Karpas-422 (cell line): ENCODE data around the gene SSBP3. TPM values are rescaled to one million over a fixed set of nuclear protein-coding genes. Genes with fewer than 3 reads are reported as not detected.
A peak's percentile ranks its signal among the peaks of the same experiment; 100 is the strongest.

ENCODE experiments used
- DNase-seq: peaks from one replicate; pipeline ENCODE4 v3.0.0-alpha.2; 2015
- H2AFZ ChIP-seq: fragments of 200-600 bp; sonication (generic); 2 replicates; pipeline ENCODE4 v1.6.1; 2014; ENCODE audit warnings: antibody characterized with exemption, low read length, mixed read lengths
- H3K27ac ChIP-seq: fragments of 200-600 bp; sonication (generic); 2 replicates; pipeline ENCODE4 v1.5.1; 2014; ENCODE audit warnings: mild to moderate bottlenecking, low read length, moderate library complexity
- H3K27me3 ChIP-seq: fragments of 200-600 bp; sonication (generic); 2 replicates; pipeline ENCODE4 v1.6.1; 2014; ENCODE audit warnings: low read length, mixed read lengths
- H3K36me3 ChIP-seq: fragments of 200-600 bp; sonication (generic); 2 replicates; pipeline ENCODE4 v1.6.1; 2014; ENCODE audit warnings: low read length, mixed read lengths; ENCODE audit not compliant: insufficient read depth
- H3K4me1 ChIP-seq: fragments of 200-600 bp; sonication (generic); 2 replicates; pipeline ENCODE4 v1.6.1; 2014; ENCODE audit warnings: mild to moderate bottlenecking, low read length, mixed read lengths
- H3K4me2 ChIP-seq: fragments of 200-600 bp; sonication (generic); 2 replicates; pipeline ENCODE4 v1.6.1; 2014; ENCODE audit warnings: low read length, low read depth, mild to moderate bottlenecking; ENCODE audit not compliant: poor library complexity, severe bottlenecking
- H3K4me3 ChIP-seq: fragments of 200-600 bp; sonication (generic); 2 replicates; pipeline ENCODE4 v1.5.1; 2014; ENCODE audit warnings: mild to moderate bottlenecking, antibody characterized with exemption, low read length, mixed read lengths
- H3K79me2 ChIP-seq: fragments of 200-600 bp; sonication (generic); 2 replicates; pipeline ENCODE4 v1.6.1; 2014; ENCODE audit warnings: mild to moderate bottlenecking, low read length, mixed read lengths
- H3K9ac ChIP-seq: fragments of 200-600 bp; sonication (generic); 2 replicates; pipeline ENCODE4 v1.6.0; 2014; ENCODE audit warnings: low read length
- H3K9me2 ChIP-seq: fragments of 200-600 bp; sonication (generic), shearing (Covaris generic); replicated peaks from 2 replicates; pipeline ENCODE4 v1.6.0; 2014; ENCODE audit warnings: mild to moderate bottlenecking, low read length, moderate library complexity; ENCODE audit not compliant: insufficient read depth
- H3K9me3 ChIP-seq: fragments of 300-700, 200-600 bp; sonication (generic); 2 replicates; pipeline ENCODE4 v1.6.1; 2014; ENCODE audit warnings: low read length, mixed read lengths
- H4K20me1 ChIP-seq: fragments of 200-600 bp; sonication (generic); 2 replicates; pipeline ENCODE4 v1.6.1; 2014; ENCODE audit warnings: mild to moderate bottlenecking, antibody characterized with exemption, low read length, low read depth; ENCODE audit not compliant: insufficient read depth
- total RNA-seq: library from RNA; depleted of rRNA; stranded (reverse); fragments of >200 nt; shearing (Covaris generic); gene quantifications from 2 replicates; pipeline ENCODE4 v1.2.3, GENCODE V29; 2014; ENCODE audit warnings: low replicate concordance

Gene SSBP3
- total RNA-seq, 1 experiment from 2014 or later = 4.7 TPM

DNA sequence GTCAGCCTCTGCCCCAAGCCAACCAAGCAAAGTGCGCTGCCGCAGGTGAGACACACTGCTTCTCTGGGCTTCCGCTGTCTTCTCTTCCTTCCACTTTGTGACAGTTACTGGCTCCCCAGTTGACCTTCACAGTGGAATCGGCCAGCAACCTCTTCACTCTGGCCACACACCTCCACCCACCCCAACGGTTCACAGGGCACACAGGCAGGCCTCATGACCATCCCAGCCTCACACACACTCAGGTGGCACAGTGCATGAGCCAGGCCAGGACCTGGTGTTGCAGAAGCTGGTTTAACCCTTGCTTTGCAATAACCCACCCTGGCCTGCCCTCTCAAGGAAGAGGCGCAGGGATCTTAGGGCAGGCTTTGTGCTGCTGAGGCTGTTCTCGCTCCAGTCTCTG is 69.2 kb downstream of the SSBP3 start:
- H3K4me1 ChIP-seq = peaks cover 8% of the 10 kb centered on the region

DNA sequence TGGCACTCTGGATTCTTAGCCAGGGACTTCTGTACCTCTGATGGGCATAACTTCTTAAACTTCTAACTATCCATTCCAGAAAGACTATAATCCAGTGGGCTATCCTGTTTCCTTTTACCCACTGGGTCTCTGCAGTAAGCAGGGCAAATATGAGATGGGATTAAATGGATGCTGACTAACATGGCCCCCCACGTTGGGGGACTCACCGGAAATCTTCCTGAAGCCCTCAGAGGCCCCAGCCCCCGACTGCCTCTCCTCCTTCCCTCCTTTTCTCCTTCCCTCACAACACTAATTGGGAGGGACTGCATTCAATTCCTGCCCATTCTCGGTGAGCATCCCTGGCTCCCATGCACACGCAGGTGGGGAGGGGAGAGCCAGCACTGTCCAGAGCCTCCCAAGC is 70.1 kb downstream of the SSBP3 start:
- Histone ChIP-seq H3K27me3 (no peaks in the 10 kb centered on the region), H3K4me1 (peaks cover 17% of the 10 kb centered on the region), H4K20me1 (no peaks in the 10 kb centered on the region)

More for the DNA sequence above, 69.2 kb downstream of the SSBP3 start:
- Histone ChIP-seq H3K27me3 (no peaks in the 10 kb centered on the region), H3K9me3 (no peaks in the 10 kb centered on the region), H2AFZ (no peak overlapping the region), H3K79me2 (no peaks in the 10 kb centered on the region), H3K9me2 (no peaks in the 10 kb centered on the region), H3K9ac (no peak overlapping the region), H3K4me3 (no peak overlapping the region), H3K36me3 (no peaks in the 10 kb centered on the region), H3K27ac (no peak overlapping the region), H4K20me1 (no peaks in the 10 kb centered on the region), H3K4me2 (no peak overlapping the region)
- no peak for DNase-seq

DNA sequence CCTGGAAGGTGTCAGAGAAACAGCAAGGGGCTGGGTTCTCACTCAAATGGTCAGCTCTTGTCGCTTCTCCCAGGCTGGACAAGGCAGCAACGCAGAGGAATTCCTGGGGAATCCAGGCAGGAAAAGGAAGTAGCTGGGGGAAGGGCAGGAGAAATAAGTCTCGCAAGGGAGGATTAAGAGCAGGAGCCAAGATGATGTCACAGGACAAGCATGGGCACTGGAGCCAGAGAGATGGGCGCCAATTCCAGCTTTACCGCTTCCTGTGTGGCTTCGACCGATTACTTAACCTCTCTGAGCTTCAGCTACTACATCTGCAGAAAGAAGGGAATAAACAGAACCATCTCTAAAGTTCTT is 70.5 kb downstream of the SSBP3 start:
- Histone ChIP-seq H3K4me2 (no peak overlapping the region), H3K27ac (no peak overlapping the region), H3K9me2 (no peaks in the 10 kb centered on the region), H3K79me2 (no peaks in the 10 kb centered on the region), H3K4me3 (no peak overlapping the region), H3K36me3 (no peaks in the 10 kb centered on the region), H3K27me3 (no peaks in the 10 kb centered on the region), H3K9ac (no peak overlapping the region), H3K4me1 (peaks cover 21% of the 10 kb centered on the region), H3K9me3 (no peaks in the 10 kb centered on the region), H2AFZ (no peak overlapping the region), H4K20me1 (no peaks in the 10 kb centered on the region)
- no peak for DNase-seq

More for the DNA sequence above, 70.1 kb downstream of the SSBP3 start:
- no peaks in the 10 kb centered on the region for H3K36me3 ChIP-seq
- no peak overlapping the region for H3K27ac ChIP-seq
- DNase-seq = no peak
- no peaks in the 10 kb centered on the region for H3K79me2 ChIP-seq
- no peak overlapping the region for H3K4me3 ChIP-seq
- H3K9ac ChIP-seq = no peak overlapping the region
- H2AFZ ChIP-seq = no peak overlapping the region
- H3K9me3 ChIP-seq = no peaks in the 10 kb centered on the region
- no peak overlapping the region for H3K4me2 ChIP-seq
- H3K9me2 ChIP-seq = no peaks in the 10 kb centered on the region

DNA sequence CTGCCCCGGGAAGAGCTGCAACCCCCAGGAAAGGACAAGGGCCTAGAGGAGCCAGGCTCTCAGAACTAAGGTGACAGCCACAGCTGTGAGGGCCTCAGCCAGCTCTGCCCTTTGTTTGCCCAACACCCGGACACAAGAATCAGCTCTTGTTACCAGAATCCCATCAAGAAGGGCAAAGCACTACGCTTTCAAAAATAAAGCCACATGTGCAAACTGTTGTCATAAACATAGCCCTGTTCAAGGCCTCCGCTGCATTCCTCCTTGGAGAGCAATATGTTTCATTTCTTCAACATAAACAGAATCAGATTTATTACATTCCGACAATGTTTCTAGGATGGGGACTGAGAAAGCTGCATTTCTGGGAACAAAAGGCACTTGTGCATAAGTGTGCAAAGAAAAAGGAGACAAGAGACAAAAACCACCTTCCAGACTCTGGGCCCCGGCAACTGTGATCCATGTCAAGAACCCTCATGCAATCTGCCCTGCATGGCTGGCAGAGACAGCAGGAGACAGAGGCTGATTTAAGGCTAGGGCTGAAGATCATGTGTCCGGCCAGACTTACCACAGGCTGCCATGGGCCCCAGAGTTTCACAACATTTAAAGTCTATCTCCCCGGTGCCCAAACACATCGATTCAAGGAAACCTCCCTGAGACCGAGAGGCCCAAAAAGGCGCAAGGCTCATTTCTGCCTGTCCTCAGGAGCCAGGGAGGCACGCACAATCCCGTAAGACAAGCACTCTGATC is 71.0 kb downstream of the SSBP3 start:
- Histone ChIP-seq H3K27ac (no peak overlapping the region), H4K20me1 (no peaks in the 10 kb centered on the region), H2AFZ (no peak overlapping the region), H3K4me1 (peaks cover 26% of the 10 kb centered on the region), H3K27me3 (no peaks in the 10 kb centered on the region), H3K79me2 (no peaks in the 10 kb centered on the region), H3K4me3 (no peak overlapping the region), H3K36me3 (no peaks in the 10 kb centered on the region), H3K9me3 (no peaks in the 10 kb centered on the region), H3K9me2 (no peaks in the 10 kb centered on the region), H3K4me2 (no peak overlapping the region), H3K9ac (no peak overlapping the region)
- DNase-seq = no peak

DNA sequence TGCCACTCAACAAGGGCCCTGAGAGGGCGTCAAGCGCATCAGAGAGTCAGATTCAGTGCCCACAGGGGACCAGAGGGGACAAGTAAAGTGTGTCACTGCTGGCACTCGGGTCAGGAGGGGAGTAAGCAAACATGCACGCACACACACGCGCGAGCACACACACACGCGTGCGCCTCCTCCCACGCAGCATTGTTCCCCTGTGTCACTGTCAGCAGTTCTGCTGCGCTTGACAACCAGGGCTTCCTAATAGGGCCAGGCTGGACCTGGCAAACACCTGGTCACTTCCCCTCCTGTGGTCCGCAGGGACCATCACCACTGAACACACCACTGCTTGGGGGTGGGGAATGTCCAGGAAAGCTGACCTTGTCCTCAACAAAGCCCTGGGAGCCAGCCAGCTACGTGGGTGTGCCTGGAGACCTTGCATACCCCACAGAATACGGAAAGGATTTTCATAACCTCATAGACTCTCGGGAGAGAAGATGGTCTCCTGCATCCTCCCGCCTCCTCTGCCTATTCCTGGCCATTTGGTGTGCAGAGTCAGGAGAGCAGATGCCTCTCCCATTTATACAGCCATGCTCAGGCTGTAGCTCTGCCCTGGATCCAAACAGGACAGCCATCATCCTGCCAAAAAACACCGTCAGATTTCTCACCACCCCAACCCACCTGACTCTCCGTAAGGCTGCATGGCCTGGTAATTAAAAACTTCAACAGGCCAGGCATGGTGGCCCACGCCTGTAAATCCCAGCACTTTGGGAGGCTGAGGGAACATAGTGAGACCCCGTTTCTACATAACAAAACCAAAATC is 73.2 kb downstream of the SSBP3 start:
- H2AFZ ChIP-seq = no peak overlapping the region
- H3K9me2 ChIP-seq = no peaks in the 10 kb centered on the region
- H3K4me3 ChIP-seq = no peak overlapping the region
- no peak overlapping the region for H3K9ac ChIP-seq
- H3K27me3 ChIP-seq = no peaks in the 10 kb centered on the region
- H3K79me2 ChIP-seq = no peaks in the 10 kb centered on the region
- peaks cover 48% of the 10 kb centered on the region for H3K4me1 ChIP-seq
- no peak overlapping the region for H3K27ac ChIP-seq
- H3K36me3 ChIP-seq = no peaks in the 10 kb centered on the region
- DNase-seq = no peak
- H4K20me1 ChIP-seq = no peaks in the 10 kb centered on the region
- H3K4me2 ChIP-seq = no peak overlapping the region
- no peaks in the 10 kb centered on the region for H3K9me3 ChIP-seq

DNA sequence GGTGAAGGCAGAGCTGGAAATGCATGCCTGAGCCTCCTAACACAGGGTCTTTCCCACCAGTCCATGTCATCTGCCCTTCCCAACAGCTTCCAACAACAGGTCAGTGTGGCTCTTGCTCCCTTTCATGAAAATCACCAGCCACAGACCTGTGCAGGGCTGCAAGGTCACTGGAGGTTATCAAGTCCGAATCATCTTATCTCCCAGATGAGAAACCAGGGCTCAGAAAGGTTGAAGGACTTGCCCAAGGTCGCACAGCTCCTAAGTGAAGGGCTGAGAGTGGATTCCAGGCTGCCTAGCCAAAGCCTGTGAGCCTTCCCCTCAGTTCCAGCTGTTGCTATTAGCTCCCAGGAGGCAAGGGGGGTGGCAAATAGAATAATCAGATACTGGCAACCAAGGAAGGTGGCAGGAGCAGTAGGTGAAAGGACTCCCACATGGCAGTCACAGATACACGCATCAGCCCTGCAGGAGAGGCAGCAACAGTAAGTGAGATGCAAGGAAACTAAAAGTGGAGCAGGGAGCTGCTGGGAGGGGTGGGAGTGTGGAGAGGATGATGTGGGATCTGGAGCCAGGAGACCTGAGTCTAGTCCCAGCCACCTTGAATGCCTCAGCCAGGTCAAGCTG is 74.2 kb downstream of the SSBP3 start:
- Histone ChIP-seq H3K4me2 (peak overlapping the region; percentile 42), H3K79me2 (no peaks in the 10 kb centered on the region), H3K27ac (no peak overlapping the region), H3K9me2 (no peaks in the 10 kb centered on the region), H2AFZ (no peak overlapping the region), H3K4me3 (no peak overlapping the region), H3K36me3 (no peaks in the 10 kb centered on the region), H3K9me3 (no peaks in the 10 kb centered on the region), H3K9ac (no peak overlapping the region), H4K20me1 (no peaks in the 10 kb centered on the region), H3K27me3 (no peaks in the 10 kb centered on the region), H3K4me1 (peaks cover 58% of the 10 kb centered on the region)
- no peak for DNase-seq

DNA sequence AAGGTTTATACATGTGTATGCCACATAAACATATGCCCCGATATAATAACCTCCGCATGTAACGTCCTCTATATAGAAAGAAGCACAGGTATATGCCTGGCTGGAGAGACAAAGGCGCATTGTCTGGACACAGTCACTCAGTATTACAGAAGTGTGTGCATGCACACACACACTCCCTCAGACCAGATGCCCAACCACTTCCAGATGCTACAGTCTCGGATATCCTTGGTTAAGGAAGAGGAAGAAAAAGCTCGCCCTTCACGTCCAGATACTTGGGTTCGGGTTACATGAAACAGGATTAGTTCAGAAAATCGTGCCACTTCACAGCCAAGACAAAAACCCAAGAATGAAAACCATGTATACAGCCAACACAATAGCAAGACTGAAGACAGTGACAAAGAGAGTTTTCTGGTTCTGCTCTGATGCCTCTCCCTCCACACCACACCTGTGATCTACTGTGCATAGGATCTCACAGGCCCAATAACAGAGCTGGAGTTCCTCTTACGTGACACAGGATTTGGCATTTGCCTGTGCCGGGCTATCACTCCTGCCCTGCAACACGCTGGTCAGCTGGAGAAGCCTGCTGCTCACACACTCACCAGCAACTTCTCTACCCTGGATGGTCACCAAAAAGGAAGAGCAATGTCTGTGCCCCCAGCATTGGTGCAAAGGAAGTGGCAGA is 75.0 kb downstream of the SSBP3 start:
- no peaks in the 10 kb centered on the region for H3K36me3 ChIP-seq
- H2AFZ ChIP-seq = no peak overlapping the region
- no peaks in the 10 kb centered on the region for H3K27me3 ChIP-seq
- peaks cover 65% of the 10 kb centered on the region for H3K4me1 ChIP-seq
- H3K9me3 ChIP-seq = no peaks in the 10 kb centered on the region
- H3K9ac ChIP-seq = no peak overlapping the region
- H3K79me2 ChIP-seq = no peaks in the 10 kb centered on the region
- DNase-seq = peak; percentile 54
- H3K4me3 ChIP-seq = peak overlapping the region; percentile 24; the same call in 1 of the 2 replicates
- no peaks in the 10 kb centered on the region for H3K9me2 ChIP-seq
- no peaks in the 10 kb centered on the region for H4K20me1 ChIP-seq
- H3K27ac ChIP-seq = no peak overlapping the region
- H3K4me2 ChIP-seq = peak overlapping the region; percentile 42
